ENCODE measurements around the gene CRYL1. TPM values are rescaled to one million over a fixed set of nuclear protein-coding genes. Genes with fewer than 3 reads are reported as not detected.
A peak's percentile ranks its signal among the peaks of the same experiment; 100 is the strongest.

Gene CRYL1
- total and polyA plus RNA-seq, 2 experiments from 2014 or later: 65.5 to 66.2 TPM

DNA sequence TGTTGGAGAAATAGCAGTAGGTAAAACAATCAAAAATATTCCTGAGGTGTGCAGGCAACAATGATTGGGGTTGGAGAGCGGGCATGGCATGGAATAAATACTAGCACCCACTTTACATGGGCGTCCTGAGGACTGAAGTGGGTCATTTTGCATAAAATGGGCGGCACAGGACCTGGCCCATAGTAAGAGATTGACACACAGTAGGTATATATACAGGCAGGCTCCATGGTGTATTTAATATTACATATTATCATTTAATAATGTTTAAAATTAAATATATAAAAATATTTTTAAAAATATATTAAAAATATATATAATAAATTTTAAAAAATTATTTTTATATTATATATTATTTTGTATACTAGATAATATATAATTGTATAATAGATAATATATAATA is 48.3 kb downstream of the CRYL1 start:
- H4K20me1 ChIP-seq (ENCODE audit: insufficient read depth, poor library complexity, severe bottlenecking): no peaks in the 10 kb centered on the region
- no peak for TF ChIP-seq EZH2 (IDR thresholded peaks at IDR 0.05; ENCODE audit: borderline replicate concordance)
- no peak for TF ChIP-seq EZH2phosphoT487 (IDR thresholded peaks at IDR 0.05; ENCODE audit: low read depth, severe bottlenecking, unreplicated experiment)
- TF ChIP-seq, protein P1, sequence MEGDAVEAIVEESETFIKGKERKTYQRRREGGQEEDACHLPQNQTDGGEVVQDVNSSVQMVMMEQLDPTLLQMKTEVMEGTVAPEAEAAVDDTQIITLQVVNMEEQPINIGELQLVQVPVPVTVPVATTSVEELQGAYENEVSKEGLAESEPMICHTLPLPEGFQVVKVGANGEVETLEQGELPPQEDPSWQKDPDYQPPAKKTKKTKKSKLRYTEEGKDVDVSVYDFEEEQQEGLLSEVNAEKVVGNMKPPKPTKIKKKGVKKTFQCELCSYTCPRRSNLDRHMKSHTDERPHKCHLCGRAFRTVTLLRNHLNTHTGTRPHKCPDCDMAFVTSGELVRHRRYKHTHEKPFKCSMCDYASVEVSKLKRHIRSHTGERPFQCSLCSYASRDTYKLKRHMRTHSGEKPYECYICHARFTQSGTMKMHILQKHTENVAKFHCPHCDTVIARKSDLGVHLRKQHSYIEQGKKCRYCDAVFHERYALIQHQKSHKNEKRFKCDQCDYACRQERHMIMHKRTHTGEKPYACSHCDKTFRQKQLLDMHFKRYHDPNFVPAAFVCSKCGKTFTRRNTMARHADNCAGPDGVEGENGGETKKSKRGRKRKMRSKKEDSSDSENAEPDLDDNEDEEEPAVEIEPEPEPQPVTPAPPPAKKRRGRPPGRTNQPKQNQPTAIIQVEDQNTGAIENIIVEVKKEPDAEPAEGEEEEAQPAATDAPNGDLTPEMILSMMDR (IDR thresholded peaks at IDR 0.05; ENCODE audit: poor library complexity): no peak
- no peaks in the 10 kb centered on the region for H3K9me3 ChIP-seq (ENCODE audit: low read depth)
- no peak overlapping the region for H3K27ac ChIP-seq
- 97% methylated on average over 3 of the region's 3 CpGs for WGBS (ENCODE audit: low lambda C conversion rate, missing lambda C conversion rate)
- no peaks in the 10 kb centered on the region for H3K27me3 ChIP-seq
- no peak overlapping the region for H3K4me2 ChIP-seq
- no peak for DNase-seq (ENCODE audit: low spot score)
- no peak overlapping the region for H2AFZ ChIP-seq
- H3K9me2 ChIP-seq (replicated peaks; ENCODE audit: insufficient read depth): no peaks in the 10 kb centered on the region
- H3K4me3 ChIP-seq: no peak overlapping the region
- no peaks in the 10 kb centered on the region for H3K36me3 ChIP-seq (replicated peaks; ENCODE audit: insufficient read depth, low read depth)
- no peaks in the 10 kb centered on the region for H3K4me1 ChIP-seq (ENCODE audit: insufficient read depth)
- no peaks in the 10 kb centered on the region for H3K79me2 ChIP-seq

DNA sequence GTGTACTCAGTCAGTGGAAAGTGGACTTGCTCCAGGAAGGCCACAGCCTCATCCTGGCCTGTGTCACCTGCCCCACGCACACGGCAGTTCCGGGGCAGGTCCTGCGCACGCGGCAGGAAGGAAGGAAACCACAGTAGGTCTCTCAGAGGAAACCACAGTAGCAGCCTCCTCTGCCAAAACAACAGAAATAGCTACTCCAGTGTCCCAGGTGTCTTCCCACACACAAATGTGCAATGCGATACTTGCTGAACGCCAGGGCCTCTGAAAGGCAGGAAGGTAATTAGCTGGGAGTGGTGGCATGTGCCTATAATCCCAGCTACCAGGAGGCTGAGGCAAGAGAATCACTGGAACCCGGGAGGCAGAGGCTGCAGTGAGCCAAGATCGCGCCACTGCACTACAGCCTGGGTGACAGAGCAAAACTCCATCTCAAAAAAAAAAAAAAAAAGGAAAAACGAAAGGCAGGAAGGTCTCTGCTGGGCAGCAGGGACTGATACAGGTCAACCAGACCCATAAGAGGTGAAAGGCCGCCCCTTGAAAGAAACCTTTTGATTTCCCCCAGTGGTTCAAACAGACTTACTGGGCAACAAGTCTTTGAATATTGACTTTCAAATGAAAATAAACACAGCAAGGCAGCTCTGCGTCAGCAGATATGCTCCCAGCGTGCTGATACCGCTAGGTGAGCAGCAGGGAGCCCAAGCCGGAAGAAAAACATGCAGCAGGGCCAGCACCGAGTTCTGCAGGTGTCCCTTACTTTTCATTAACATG is 49.5 kb downstream of the CRYL1 start:
- Histone ChIP-seq H3K4me1 (ENCODE audit: insufficient read depth) (no peaks in the 10 kb centered on the region), H4K20me1 (ENCODE audit: insufficient read depth, poor library complexity, severe bottlenecking) (no peaks in the 10 kb centered on the region), H3K36me3 (replicated peaks; ENCODE audit: insufficient read depth, low read depth) (no peaks in the 10 kb centered on the region), H3K4me2 (no peak overlapping the region), H3K9me3 (ENCODE audit: low read depth) (no peaks in the 10 kb centered on the region), H3K27me3 (no peaks in the 10 kb centered on the region), H3K79me2 (no peaks in the 10 kb centered on the region), H3K27ac (no peak overlapping the region), H2AFZ (no peak overlapping the region), H3K9me2 (replicated peaks; ENCODE audit: insufficient read depth) (no peaks in the 10 kb centered on the region), H3K4me3 (no peak overlapping the region)
- 61% methylated on average over 17 of the region's 18 CpGs for WGBS (ENCODE audit: low lambda C conversion rate, missing lambda C conversion rate)
- TF ChIP-seq, protein P1 (IDR thresholded peaks at IDR 0.05; ENCODE audit: poor library complexity): no peak
- TF ChIP-seq EZH2phosphoT487 (IDR thresholded peaks at IDR 0.05; ENCODE audit: low read depth, severe bottlenecking, unreplicated experiment): no peak
- no peak for TF ChIP-seq EZH2 (IDR thresholded peaks at IDR 0.05; ENCODE audit: borderline replicate concordance)
- DNase-seq (ENCODE audit: low spot score): peak; percentile 24

GRCh38 chr13:20474515-20474914 is 51.1 kb downstream of the CRYL1 start:
- Histone ChIP-seq H3K27ac (no peak overlapping the region), H4K20me1 (ENCODE audit: insufficient read depth, poor library complexity, severe bottlenecking) (no peaks in the 10 kb centered on the region), H3K4me2 (no peak overlapping the region), H3K79me2 (no peaks in the 10 kb centered on the region), H3K9me3 (ENCODE audit: low read depth) (no peaks in the 10 kb centered on the region), H3K4me3 (no peak overlapping the region), H3K4me1 (ENCODE audit: insufficient read depth) (no peaks in the 10 kb centered on the region), H2AFZ (no peak overlapping the region), H3K27me3 (no peaks in the 10 kb centered on the region), H3K36me3 (replicated peaks; ENCODE audit: insufficient read depth, low read depth) (no peaks in the 10 kb centered on the region), H3K9me2 (replicated peaks; ENCODE audit: insufficient read depth) (no peaks in the 10 kb centered on the region)
- WGBS (ENCODE audit: low lambda C conversion rate, missing lambda C conversion rate): 93% methylated on average over 3 of the region's 3 CpGs
- no peak for DNase-seq (ENCODE audit: low spot score)
- TF ChIP-seq, protein P1 (IDR thresholded peaks at IDR 0.05; ENCODE audit: poor library complexity): no peak
- TF ChIP-seq EZH2 (IDR thresholded peaks at IDR 0.05; ENCODE audit: borderline replicate concordance): no peak
- no peak for TF ChIP-seq EZH2phosphoT487 (IDR thresholded peaks at IDR 0.05; ENCODE audit: low read depth, severe bottlenecking, unreplicated experiment)
